Forelimb muscle (tissue), 1 donor: Measurements from ENCODE around the gene CPM. TPM values are rescaled to one million over a fixed set of nuclear protein-coding genes. Genes with fewer than 3 reads are reported as not detected.

Experiments used
- DNase-seq: peaks from one replicate; pipeline ENCODE4 v3.0.0-alpha.2; 2013; ENCODE audit warnings: low read depth
- polyA plus RNA-seq: library from polyadenylated mRNA; unstranded; fragments of 120-200 nt; gene quantifications from one replicate; pipeline ENCODE4 v1.2.1, GENCODE V29; 2013; ENCODE audit not compliant: insufficient read length

The CPM gene
- 2.5 TPM for polyA plus RNA-seq

GRCh38 chr12:68932961-68933893 is at the start of gene CPM:
CPM (minus strand) TSS chr12:68933171; CDS start chr12:68932837, 334 bp downstream.
- DNase-seq: no peak

- DNase-seq: no peak
Measured at GRCh38 chr12:68981516-68981915, 48.5 kb upstream of the CPM start.

GRCh38 chr12:68980476-68981212 is 47.7 kb upstream of the CPM start:
- DNase-seq: no peak

GRCh38 chr12:68978678-68979077 is 45.7 kb upstream of the CPM start:
- no peak for DNase-seq

- DNase-seq: no peak
Measured at GRCh38 chr12:68977909-68978610, 45.1 kb upstream of the CPM start.

- no peak for DNase-seq
Measured at GRCh38 chr12:68977335-68977734, 44.4 kb upstream of the CPM start.

- no peak for DNase-seq
Measured at GRCh38 chr12:68976395-68976841, 43.4 kb upstream of the CPM start.

GRCh38 chr12:68975811-68976210 is 42.8 kb upstream of the CPM start:
- DNase-seq: no peak

GRCh38 chr12:68972595-68972994 is 39.6 kb upstream of the CPM start:
- DNase-seq: no peak

- DNase-seq: no peak
Measured at GRCh38 chr12:68971404-68971803, 38.4 kb upstream of the CPM start.

- no peak for DNase-seq
Measured at GRCh38 chr12:68970951-68971350, 38.0 kb upstream of the CPM start.

GRCh38 chr12:68970306-68970705 is 37.3 kb upstream of the CPM start:
- DNase-seq: no peak

- no peak for DNase-seq
Measured at GRCh38 chr12:68967046-68967445, 34.1 kb upstream of the CPM start.

- DNase-seq: no peak
Measured at GRCh38 chr12:68963856-68964745, 31.1 kb upstream of the CPM start.

- no peak for DNase-seq
Measured at GRCh38 chr12:68962877-68963855, 30.2 kb upstream of the CPM start.

GRCh38 chr12:68959891-68960464 is 27.0 kb upstream of the CPM start:
- DNase-seq: peak; percentile 25

- DNase-seq: peak; percentile 20
Measured at GRCh38 chr12:68959143-68959858, 26.3 kb upstream of the CPM start.

- DNase-seq: no peak
Measured at GRCh38 chr12:68958322-68958721, 25.4 kb upstream of the CPM start.

- DNase-seq: no peak
Measured at GRCh38 chr12:68957273-68957672, 24.3 kb upstream of the CPM start.
